ENCODE measurements around the gene B4GALNT3.

- TF ChIP-seq CTCF (conservative IDR thresholded peaks at IDR 0.05; ENCODE audit: low read length), result peak; percentile 88
- TF ChIP-seq EZH2phosphoT487 (IDR thresholded peaks at IDR 0.05; ENCODE audit: borderline replicate concordance, low read depth, low read length), result no peak
Observed at GRCh38 chr12:442235-442884, 17.4 kb upstream of the B4GALNT3 start.

All from OCI-LY7 (cell line).